ENCODE data around the gene NFATC3.

NFATC3 gene

DNA sequence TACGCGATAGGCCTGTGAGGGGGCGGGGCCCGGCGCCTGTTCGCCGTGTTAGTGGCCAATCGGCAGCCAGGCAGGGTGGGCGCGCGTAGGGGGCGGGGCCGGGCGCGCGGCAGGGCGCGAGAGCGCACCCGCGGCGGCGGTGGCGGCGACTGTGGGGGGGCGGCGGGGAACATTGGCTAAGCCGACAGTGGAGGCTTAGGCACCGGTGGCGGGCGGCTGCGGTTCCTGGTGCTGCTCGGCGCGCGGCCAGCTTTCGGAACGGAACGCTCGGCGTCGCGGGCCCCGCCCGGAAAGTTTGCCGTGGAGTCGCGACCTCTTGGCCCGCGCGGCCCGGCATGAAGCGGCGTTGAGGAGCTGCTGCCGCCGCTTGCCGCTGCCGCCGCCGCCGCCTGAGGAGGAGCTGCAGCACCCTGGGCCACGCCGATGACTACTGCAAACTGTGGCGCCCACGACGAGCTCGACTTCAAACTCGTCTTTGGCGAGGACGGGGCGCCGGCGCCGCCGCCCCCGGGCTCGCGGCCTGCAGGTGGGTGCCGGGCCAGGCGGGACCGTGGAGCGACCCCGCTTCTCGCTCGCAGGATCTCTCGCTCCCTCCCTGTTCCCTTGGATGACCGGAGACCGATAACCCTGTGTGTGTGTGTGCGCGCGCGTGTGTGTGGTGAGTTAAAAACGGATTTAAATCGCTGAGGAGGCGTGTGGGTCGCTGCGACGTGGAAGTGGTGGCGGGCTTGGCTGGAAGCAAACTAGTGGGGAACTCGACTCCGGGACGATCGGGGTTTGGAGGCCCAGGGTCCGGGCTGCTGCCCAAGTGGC, at the start of gene NFATC3:
Gene NFATC3 (plus strand): TSS at position 112 of the 813 bp plus-strand sequence. CDS start 312 bp downstream, at position 424.
- peak; percentile 98 for DNase-seq (ENCODE audit: low spot score)

DNA sequence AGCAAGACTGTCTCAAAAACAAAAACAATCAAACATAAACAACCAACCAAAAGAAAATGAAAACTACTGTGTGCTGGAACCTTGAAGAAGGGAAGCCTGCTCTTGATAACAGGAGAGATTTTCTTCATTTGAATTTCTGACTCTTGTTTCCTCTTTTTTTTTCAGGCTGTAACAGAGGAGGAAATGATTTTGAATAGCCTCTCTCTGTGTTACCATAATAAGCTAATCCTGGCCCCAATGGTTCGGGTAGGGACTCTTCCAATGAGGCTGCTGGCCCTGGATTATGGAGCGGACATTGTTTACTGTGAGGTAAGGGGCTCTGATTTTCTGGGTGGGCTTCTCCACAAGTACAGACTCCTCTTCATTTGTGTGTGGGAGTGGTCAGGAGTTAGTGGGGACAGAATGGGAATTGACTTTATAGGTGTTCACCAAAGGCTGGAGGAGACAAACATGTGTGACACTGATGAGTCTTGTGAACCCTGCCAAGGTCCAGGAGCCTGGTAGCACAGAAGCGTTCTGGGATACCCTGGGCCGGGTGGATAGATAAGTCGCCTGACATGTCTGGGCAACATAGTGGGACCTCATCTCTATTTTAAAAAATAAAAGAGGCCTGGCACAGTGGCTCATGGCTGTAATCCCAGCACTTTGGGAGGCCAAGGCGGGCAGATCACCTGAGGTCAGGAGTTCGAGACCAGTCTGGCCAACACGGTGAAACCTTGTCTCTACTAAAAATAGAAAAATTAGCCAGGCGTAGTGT, 47.2 kb upstream of the NFATC3 start:
- no peak for DNase-seq (ENCODE audit: low spot score)

DNA sequence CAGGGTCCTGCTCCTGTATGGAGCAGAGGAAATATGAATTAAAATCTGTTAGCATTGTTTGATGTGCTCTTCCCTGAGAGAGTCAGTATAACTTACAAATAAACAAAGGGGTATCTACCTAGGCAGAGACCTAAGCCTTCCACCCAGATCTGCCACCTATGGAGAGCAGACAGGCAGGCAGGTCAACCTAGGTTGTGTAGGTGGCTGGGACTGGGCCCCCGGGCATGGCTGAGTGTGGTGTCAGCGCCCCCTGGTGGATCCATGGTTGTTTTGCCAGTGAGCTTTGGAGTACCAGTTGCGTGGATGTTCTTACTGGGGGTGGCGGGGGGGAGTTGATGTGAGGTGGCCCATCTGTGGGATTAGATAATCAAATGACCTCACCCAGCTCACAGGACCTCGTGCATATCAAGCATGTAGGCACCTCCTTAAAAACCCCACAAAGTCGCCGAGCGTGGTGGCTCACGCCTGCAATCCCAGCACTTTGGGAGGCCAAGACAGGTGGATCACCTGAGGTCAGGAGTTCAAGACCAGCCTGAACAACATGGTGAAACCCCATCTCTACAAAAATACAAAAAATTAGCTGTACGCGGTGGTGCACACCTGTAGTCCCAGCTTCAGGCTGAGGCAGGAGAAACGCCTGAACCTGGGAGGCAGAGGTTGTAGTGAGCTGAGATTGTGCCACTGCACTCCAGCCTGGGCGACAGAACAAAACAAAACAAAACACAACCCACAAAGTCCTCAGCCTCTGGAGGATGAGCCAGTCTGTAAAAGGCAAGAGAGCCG, 44.5 kb upstream of the NFATC3 start:
- peak; percentile 81 for DNase-seq (ENCODE audit: low spot score)

DNA sequence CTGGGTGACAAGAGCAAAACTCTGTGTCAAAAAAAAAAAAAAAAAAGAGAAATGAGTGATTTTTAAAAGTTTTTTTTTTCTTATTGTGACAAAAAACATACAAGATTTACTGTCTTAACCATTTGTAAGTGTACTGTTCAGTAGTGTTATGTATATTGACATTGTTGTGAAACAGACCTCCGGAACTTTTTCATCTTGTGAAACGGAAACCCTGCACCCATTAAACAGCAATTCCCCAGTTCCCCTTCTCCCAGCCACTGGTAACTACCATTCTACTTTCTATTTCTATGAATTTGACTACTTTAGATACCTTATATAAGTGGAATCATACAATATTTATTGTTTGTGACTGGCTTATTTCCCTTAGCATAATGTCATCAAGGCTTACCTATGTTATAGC, 43.4 kb upstream of the NFATC3 start:
- no peak for DNase-seq (ENCODE audit: low spot score)

DNA sequence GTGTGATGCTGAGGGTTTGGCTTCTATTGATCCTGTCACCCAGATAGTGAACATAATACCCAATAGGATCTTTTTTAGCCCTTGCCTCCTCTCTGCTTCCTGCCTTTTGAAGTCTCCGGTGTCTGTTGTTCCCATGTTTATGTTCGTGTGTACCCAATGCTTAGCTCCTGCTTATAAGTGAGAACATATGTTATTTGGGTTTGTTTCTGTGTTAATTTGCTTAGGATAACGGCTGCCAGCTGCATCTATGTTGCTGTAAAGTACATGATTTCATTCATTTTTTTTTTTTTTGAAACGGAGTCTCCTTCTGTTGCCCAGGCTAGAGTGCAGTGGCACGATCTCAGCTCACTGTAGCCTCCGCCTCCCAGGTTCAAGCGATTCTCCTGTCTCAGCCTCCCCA, 39.1 kb upstream of the NFATC3 start:
- DNase-seq (ENCODE audit: low spot score): no peak

DNA sequence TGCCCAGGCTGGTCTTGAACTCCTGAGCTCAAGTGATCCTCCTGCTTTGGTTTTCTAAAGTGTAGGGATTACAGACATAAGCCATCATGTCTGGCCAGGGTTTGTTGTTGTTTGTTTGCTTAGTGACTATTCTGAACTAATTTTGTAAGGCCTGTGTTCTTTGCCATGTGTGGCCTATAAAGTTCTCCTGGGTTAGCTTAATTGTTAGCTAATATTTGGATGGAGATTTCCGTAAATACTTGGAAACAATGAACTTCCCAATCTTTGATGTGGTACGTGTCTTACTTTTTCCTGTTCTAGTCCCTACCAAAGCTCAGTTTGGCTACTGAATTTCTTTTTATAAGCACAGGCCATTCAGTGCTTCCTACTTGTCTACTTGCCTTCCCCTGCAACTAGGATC, 37.2 kb upstream of the NFATC3 start:
- no peak for DNase-seq (ENCODE audit: low spot score)

DNA sequence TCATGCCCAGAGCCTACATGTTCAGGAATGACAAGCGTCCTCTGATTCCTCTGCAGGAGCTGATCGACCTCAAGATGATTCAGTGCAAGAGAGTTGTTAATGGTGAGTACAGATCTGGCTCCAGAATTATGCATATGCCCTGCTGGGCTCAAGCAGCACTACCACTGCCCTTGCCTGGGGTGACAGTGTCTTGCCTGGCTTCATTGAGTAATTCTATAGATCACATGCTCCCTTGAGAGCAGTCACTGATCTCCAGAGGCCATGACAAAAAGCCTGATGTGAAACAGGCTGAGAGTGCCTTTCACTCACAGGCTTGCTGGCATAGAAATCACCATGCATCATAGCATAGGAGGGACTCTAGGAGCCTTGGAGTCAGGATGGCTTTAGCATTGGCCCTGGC, 35.7 kb upstream of the NFATC3 start:
- DNase-seq (ENCODE audit: low spot score): no peak

DNA sequence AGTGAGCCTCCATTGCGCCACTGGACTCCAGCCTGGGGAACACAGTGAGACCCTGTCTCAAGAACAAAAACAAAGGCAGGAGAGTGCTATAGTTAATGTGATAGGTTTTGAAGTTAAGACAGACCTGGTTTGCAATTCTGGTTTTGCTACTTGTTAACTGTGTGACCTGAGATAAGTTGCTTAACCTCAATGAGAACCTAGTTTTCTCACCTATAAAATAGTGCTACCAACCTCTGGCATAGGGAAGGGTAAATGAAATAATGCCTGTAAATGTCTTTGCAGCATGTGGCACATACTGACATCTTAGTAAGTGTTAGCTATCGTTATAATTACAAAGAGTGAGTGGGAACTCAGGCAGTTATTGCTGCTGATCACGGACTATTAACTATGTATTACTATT, 29.8 kb upstream of the NFATC3 start:
- DNase-seq (ENCODE audit: low spot score): no peak

DNA sequence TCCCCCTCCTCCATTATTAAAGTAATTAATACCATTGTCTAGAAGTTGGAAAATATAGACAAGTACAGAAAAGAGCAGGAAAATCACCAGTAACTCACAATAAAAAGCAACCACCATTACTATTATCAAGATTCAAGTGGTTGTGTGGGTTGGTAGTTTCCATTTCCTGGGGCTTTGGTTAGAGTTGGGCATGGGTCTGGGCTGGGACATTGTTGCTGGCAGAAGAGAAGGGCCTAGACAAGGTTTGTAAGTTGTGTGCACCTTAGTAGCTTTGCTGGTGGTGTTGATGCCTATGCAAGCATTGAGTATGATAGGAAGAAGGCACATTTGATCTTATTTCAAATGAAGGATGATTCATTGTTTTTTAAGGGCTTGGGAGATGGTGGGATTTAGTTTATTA, 25.4 kb upstream of the NFATC3 start:
- DNase-seq (ENCODE audit: low spot score): no peak

DNA sequence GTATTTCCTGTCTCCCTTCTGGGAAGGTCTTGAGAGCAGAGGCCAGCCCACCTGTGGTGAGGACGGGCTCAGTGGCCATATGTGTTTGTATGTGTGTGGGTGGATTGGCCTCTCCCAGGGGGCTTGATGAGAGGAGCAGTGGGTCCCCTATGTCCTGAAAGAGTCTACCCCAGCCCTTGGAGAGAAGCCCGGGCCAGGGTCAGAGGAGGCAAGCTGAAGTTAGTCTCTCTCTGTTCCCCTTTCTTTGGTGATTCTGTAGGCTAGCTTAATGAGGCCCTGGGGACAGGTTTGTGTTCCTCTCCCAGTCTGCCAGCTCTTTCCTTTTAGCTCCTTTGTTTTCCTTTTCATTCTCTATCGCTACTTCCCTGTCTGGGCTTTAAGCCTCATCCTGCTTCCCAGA, 23.8 kb upstream of the NFATC3 start:
- no peak for DNase-seq (ENCODE audit: low spot score)

DNA sequence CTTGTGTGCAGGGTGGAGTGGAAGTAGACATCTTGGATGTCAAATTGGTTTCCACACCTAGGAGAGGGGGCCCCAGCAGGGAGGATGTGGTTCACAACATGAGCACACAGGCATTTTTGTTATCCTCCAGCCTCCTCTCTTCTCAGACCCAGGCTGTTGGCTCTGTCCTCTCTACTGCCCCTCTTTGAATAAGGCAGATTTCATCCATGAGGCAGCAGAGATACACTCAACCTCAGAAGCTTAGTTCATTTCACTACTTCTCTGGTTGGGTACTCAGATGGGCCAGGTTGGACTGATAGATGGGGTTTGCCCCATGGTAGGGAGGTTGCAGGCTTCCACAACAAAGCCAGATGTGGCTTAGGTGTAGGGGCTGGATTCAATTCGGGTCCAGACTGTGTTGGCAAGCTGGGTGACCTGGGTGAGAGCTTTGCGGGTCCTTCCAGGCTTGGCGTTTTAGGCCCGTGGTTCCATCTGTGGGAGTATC, 22.2 kb upstream of the NFATC3 start:
- DNase-seq (ENCODE audit: low spot score): no peak

DNA sequence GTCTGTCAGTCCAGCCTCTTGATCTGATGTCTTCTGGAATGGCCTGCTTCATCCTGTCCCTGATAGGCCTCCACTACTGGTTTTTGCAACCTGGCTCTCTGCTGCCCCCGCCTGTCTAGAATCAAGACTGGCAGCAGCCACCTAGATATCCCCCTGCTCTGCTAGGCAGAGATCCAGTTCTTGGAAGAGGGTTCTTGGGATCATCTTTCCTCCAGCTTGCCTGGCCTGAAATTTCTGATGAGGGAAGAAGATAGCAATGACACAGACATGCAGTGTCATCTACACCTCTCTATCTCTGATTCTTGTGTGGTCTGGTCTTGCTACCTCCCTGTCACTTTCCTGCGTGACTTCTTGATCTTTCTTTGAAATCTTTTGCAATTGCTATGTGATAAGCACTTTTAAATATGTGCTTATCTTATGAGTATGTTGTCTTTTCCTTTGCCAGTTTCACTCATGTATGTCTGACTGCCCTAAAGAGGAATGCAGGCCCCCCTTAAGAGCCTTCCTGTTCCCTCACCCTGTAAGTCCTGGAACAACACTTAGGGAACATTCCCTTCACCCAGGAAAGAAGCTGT, 20.3 kb upstream of the NFATC3 start:
- DNase-seq (ENCODE audit: low spot score): peak; percentile 74

DNA sequence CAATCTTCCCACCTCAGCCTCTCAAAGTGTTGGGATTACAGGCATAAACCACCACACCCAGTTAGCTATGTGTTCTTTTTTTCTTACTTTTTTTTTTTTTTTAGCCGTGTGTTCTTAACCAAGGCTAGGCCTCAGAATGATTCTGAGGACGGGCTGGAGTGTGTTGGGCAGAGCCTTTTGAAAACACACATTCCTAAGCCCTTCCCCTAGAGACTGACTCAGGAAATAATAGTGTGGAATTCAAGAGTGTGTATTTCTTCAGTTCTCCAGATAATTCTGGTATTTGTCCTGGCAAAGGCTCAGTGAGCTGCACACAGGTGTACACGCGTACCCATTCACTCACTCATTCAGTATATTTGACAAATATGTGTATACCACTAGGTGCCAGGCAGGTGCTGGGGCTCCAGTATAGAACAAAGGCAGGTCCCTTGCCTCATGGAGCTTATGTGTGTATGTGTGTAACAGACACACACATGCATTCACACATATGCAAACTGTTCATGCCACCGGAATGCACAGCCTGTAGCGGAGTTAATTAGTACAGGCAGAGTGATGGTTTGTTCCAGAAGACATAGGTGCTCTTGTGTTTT, 19.4 kb upstream of the NFATC3 start:
- DNase-seq (ENCODE audit: low spot score): peak; percentile 64

DNA sequence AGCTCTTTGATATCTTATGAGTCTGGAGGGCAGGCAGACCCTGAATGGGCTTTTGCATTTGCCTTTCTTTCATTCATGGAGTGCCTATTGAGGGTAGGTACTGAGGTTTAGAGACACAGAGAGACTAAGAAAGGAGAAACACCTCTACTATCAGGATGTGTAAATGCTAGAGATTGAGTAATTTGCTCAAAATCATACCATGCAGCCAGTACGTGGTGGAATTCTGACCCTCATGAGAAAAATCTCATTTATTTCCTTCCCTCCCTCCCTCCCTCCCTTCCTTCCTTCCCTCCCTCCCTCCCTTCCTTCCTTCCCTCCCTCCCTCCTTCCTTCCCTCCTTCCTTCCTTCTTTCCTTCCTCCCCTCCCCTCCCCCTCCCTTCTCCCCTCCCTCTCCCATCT, 18.4 kb upstream of the NFATC3 start:
- DNase-seq (ENCODE audit: low spot score): no peak

DNA sequence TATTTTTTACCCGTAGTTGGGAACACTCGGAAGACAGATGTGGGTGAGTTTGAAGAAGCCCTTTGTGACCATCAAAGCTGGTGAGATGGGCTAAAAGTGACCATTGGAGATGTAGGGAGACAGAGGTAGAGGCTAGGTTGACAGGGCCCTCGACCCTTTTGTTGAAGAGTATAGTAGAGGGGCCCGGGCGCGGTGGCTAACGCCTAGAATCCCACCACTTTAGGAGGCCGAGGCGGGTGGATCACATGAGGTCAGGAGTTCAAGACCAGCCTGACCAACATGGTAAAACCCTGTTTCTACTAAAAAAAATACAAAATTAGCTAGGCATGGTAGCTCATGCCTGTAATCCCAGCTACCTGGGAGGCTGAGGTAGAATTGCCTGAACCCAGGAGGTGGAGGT, 16.2 kb upstream of the NFATC3 start:
- DNase-seq (ENCODE audit: low spot score): no peak

DNA sequence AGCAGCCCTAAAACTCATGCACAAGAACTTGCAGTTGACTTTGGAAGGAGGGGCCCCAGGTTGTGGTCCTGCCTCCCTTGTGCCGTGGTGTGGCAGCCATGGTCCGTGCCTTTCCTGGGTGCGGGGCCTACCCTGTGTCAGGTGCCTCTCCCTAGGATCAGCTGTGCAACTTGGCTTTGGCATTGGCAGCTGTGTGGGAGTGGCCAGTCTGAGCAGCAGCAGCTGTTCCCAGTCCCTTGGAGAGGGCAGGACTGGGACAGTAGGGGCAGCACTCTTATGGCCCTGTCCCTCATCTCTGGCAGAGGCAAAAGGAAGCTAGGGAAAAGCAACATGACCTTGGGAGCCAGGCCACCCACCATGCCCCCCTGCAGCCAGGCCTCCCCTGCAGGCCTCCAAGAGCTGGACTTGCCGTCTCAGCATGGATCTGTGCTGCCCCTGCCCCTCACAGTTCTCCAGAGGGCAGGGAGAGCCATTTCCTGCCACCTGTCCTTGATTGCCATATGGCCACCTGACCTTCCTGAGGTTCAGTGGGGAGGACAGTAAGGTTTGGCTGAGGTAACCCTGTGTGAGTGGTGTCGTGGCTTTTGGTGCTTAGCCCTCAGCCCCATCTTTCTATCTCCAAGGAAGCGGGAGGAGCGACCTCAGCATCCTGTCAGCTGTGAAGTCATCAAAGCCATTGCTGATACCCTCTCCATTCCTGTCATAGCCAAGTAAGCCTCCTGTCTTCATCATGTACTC, 15.5 kb upstream of the NFATC3 start:
- no peak for DNase-seq (ENCODE audit: low spot score)

DNA sequence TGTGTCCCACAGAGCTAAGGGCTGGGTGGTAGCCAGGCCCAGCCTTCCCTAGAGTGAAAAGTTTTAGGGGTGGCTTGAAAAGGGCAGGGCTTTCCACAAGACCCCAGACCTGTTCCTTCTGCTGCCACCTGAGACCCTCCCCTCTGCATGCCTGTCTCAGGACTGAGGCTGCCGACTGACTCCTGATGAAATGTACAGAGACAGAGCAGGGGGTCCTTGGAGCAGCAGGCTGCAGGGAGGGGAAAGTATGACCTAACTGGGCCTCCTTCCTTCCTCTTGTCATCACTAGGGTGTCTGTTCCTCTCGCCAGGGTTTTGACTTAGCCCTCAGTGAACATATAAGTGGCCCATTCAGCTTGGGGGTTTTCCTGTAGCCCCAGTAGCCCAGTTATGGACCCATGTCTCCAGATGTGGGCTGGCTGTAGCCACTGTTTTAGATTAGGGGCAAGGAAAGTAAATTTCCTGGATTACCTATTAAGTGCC, 14.9 kb upstream of the NFATC3 start:
- no peak for DNase-seq (ENCODE audit: low spot score)

DNA sequence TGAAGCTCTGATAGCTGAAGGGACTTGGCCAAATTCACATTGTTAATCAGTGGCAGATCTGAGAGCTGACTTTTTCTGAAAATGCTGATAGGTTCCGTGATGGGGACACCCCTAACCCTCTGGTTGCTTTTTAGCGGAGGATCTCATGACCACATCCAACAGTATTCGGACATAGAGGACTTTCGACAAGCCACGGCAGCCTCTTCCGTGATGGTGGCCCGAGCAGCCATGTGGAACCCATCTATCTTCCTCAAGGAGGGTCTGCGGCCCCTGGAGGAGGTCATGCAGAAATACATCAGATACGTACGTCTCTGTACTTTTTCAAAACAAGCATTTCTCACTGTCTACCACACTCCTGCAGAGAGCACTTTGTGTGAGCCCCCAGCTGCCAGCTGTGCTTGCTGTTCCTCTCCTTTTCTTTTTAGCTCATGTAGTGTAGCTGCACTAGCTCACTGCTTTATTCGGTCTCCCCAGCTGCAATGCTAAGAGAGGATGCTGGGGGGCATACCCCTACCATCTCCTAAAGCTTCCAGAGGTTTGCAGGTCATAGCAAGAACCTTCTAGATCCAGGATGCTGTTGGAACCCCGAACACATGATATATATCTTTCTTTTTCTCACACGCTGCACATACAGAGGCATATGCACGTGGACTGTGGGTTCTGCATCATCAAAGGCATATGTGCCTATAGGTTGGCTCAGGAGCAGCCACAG, 14.2 kb upstream of the NFATC3 start:
- no peak for DNase-seq (ENCODE audit: low spot score)

DNA sequence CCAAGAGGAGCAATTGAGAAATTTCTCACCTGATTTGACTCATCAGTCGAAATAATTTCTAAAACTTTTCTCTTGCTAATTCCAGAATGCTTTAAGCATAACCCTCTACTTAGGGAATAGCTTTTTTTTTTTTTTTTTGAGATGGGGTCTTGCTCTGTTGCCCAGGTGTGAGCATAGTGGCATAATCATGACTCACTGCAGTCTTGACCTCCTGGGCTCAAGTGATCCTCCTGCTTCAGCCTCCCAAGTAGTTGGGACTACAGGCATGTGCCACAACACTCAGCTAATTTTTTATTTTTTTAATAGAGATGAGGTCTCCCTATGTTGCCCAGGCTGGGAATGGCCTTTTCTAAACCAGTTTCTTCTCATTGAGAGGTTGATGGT, 13.7 kb upstream of the NFATC3 start:
- DNase-seq (ENCODE audit: low spot score): no peak

DNA sequence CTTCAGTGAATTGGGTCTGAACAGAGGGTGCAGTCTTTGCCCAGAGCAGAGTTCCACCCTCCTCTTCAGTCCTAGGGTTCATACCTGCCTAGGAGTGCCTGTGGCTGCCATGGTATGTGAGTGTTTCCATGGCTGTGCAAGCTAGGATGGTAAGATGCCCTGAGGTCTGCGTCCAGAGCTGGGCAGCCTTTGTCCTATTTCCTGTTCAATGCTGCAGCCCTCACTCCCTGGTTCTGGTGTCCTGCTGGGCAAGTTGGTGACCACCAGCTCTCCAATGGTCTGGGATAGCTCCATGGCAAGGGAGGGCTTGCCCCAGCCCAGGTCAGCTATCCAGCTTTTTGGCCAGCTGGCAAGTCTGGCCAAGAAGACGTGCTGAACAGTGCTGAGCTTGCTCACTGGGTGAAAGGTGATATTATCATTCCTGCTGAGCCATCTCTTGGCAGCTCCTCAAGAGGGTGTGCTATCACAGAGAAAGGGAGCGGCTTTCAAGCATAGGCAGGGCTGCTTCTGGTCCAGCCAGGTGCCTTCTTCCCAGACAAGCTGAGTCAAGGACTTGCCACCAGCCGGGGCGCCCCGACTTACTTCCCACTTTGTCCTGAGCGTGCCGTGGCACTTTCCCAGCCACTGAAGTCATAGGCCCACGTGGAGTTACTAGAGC, 13.0 kb upstream of the NFATC3 start:
- peak; percentile 55 for DNase-seq (ENCODE audit: low spot score)
